Globus pallidus (tissue), 1 donor: ENCODE data around the gene MRPL34.
A peak's percentile ranks its signal among the peaks of the same experiment; 100 is the strongest.
"Not testable (repeated sequence)": the region's sequence is repeated elsewhere in the genome, so short reads cannot be mapped to it uniquely, and the experiment has no call there.

ENCODE experiments used
- DNase-seq: peaks from one replicate; pipeline ENCODE4 v3.0.0-alpha.2; 2015; ENCODE audit warnings: low spot score

MRPL34 gene

DNA sequence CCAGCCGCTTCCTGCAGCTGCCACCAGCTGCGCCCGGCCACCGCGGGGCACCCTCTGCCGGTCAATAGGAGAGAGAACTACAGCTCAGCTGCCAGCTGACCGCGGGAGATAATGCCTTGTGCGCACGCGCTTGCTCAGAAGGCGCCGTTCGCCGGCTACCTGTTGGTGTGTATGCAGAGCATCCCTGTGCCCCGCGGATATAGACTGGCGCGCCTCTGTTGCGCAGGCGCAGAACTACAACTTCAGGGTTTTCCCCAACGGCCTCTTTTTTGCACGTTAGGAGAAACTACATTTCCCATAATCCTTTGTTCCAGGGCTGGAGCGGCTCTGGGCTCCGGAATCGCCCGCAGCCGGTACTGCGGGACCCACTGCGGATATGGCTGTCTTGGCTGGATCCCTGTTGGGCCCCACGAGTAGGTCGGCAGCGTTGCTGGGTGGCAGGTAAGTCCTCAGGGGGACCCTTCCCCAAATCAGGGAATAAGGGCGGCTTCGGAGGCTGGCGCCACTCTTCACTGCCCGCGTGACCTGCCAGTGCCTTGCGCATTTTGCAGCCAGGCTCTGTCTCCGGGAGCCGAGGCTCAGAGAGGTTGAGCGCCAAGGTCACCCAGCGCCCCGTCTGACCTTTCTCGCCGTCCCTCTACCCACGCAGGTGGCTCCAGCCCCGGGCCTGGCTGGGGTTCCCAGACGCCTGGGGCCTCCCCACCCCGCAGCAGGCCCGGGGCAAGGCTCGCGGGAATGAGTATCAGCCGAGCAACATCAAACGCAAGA, at the start of gene MRPL34:
Gene MRPL34 (plus strand): TSS at position 356 of the 768 bp plus-strand sequence. CDS start 21 bp downstream, at position 377.
- DNase-seq: peak; percentile 98

DNA sequence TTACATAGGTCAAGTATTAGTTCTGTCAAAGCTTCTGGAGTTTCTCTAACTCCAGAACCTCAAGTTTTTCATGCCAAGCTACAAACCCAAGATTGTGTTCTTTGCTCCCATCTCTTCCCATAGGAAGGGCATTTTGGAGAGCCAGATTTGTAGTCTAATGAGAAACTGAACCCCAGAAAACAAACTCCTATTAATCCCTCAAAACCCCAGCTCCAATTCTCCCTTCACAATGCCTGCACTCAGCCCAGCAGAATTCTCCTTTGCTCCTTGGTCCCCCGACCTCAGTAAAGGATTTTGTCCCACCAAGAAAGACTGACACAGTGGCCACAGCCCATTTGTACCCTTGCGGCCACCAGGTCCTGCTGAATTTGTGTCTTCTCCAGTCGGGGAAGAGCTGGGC, 49.5 kb upstream of the MRPL34 start:
- no peak for DNase-seq

DNA sequence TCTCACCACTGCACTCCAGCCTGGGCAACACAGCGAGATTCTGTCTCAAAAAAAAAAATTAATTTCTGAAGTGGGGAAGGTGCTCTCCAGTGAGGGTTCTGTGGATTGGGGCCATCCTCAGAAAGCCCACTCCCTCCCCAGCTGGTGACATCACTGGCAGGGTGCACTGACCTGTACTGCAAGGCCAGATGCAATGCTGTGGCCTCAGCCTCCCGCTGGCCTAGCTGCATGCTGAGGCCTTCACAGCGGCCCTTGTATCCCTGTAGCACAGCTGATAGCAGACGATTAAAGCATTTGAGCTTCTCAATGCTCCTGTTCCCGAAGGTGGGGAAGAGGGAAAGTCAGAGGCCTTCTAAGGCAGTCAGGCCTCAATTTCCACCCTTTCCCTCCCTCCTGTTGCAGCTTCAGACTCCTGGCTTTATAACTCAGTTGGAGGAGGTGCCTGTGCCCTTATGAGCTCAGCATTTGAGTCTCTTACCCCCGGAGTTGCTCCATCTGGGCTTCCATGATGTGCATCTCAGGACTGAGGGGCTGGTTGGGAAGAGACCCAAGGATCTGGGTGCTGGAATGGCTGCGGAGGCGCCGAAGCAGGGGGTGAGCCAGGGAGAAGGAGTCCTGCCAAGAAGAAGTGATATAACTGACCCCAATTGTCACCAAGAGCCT, 46.4 kb upstream of the MRPL34 start:
- DNase-seq: no peak

DNA sequence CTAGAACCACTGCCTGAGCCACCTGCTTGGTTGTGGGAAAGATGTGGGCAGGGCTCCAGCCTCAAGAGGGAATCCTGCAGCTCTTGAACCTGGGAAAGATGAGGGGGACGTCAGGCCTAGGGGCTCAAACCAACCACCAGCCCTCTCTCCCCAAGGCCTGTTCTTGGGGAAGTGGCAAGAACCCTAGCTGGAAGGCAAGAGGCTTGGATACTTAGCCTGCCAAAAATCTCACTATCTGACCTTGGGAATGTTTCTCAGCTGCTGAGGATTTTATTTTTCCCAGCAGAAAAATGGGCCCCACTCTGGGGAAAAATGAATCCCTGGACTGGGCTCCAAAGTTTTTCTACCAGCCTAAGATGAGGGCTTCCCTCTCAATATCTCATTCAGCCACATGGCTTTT, 45.7 kb upstream of the MRPL34 start:
- DNase-seq: no peak

DNA sequence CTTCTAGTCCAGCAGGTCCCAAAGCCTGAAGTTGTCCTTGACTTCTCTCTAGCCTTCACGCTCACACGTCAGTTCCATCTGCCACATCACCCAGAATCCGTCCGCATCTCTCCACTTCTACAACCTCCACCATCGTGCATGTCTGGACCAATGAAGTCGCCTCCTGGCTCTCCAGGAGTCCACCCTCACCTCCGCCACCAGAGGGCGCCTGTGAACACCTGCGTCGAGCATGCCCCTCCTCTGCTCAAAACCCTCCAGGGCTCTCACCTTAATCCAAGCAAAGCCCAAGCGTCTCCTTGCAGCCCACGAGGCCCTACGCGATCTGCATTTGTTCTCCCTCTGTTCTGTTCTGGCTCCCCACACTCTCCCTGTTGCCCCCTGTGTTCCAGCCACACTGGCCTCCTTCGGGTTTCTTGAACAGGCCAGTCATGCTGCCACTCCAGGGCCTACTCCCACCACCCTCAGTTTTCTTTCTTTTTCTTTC, 44.8 kb upstream of the MRPL34 start:
- peak; percentile 54 for DNase-seq

DNA sequence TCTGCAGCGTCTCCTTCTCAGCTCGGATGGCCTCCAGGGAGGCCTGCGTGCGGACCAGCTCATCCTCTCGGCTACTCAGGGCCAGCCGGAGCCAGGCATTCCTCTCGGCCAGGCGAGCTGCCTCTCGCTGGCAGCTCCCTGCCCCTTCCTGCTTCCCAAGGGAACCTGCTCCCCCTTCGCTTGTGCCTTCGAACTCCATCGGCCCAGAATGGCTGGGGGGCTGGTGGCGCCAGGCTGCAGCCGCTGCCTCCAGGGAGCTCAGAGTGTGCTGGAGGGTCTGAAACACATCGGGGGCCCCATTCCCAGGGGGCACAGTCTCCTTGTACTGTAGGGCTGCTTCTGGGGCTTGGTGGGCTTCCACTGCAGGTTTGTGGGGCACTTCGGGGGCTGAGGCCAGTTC, 43.1 kb upstream of the MRPL34 start:
- DNase-seq: no peak

DNA sequence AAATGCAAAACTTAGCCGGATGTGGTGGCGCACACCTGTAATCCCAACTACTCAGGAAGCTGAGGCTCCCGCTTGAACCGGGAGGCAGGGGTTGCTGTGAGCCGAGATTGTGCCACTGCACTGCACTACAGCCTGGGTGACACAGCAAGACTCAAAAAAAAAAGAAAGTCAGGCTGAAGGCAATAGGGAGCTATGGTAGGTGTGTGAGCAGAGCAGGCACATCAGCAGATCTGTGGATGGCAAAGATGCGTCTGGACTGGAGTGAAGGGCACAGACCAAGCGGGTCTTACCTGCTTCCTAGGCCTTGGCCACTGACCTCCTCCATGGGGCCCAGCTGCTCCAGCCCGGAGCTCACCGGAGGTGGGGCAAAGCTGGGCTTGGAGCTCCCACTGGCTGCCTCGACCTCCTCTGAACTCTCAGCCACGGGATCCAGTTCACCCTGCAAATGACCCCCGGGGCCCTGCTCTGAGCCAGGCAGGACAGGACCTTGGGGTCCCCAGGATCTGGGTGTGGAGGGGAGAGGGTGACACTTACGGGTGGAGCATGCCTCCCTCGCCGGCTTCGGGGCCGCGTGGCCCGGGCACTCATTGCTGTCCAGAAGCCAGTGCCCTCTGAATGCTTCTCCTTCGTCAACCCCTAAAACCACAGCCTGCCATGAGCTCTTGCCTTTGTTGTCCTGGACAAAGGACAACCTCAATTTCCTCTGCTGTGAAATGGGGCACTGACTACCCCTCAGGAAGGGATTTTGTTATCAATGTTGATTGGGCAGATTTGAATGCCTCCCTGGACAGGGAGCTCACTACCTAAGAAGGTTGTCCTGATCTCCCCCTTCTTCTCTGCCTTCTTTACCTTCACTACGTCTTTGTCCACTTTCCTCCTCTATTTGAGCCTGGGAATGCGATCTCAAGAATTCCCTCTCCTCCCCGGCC, 41.7 kb upstream of the MRPL34 start:
- DNase-seq: no peak

DNA sequence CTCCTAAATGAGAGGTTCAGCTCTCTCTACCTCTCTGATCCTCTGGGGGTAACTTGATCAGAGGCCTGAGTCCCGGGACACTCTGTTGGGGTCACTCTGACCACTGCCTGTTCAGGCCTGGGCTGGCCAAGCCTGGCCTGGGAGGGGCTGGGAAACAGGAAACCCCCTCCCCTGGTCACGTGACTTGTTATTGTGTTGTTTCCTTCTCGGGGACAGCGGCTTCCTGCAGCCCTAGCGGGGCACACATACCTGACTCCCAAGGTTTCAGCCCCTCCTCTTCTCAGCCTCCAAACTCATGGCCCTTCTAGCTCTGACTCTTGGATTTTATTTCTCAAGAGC, 41.1 kb upstream of the MRPL34 start, which contains the start of gene USHBP1:
Gene USHBP1 (minus strand): TSS at position 105 of the 339 bp plus-strand sequence. CDS start 446 bp downstream, outside the sequence.
- DNase-seq: no peak

DNA sequence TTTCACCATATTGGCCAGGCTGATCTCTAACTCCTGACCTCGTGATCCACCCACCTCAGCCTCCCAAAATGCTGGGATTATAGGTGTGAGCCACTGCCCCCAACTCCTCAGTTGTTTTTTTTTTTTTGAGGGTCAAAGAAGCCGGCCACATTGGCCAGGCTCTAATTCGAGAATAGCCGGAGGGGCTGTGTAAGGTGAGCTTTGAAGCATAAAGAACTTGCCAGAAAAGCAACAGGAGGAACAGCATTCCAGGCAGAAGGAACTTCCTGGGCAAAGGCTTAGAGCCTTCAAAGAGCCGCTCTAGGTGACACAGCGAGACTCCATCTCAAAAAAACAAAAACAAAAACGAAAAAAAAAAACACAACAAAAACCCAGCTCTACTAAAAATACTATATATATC, 39.6 kb upstream of the MRPL34 start:
- DNase-seq: no peak

DNA sequence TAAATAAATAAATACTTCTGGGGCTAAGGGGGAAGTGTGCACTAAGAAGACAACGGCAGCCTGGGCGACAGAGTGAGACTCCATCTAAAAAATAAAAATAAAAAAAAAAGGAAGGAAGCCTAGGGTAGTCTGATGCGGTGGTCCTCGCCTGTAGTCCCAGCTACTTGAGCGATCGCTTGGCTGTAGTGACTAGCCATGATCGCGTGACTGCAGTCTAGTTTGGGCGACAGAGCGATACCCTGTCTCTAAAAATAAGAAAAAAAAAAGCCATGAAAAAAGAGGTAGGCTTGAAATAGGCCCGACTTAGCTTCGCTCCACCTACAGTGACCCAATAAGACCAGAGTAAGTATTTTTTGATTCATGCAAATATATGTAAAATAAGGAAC, 39.1 kb upstream of the MRPL34 start:
- DNase-seq: no peak

DNA sequence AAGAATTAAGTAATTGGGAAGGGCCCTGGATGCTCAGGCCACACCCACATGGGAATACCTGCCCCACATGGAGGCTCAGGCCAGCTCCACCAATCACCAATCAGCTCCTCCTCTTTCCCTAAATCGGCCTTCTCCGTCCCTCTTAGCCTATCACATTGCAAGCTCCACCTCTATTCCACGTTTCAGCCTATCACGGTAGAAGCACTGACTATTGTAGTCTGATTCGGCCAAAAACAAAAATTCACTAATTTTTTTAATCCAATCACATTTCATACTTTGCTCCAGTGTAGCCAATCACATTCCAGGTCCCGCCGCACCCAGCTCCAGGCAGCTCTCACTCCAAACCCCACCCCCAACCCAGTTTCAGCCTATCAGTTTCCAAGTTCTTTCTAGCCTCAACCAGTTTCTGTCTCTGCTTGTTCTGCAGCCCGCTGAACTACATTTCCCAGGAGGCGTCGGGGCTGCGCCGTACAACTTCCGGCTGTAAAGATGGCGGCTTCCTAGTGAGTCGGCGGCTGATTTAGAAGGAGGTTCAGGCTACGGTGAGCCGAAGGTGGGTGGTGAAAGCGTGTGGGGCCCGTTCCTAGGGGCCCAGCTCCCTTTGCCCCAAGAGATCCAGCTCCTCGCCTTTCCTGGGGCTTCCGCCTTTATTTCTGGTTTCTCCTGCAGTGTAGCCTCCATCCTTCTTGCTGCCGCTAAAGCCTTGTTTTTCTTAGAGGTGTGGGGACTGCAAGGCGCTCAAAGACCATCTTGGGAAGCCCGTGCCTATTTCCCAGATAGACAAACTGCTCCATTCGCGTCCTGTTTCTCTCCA, 38.5 kb upstream of the MRPL34 start, which contains the start of gene BABAM1:
Gene BABAM1 (plus strand): TSS at position 469 of the 814 bp plus-strand sequence. CDS start 1,364 bp downstream, outside the sequence.
- DNase-seq: peak; percentile 99

DNA sequence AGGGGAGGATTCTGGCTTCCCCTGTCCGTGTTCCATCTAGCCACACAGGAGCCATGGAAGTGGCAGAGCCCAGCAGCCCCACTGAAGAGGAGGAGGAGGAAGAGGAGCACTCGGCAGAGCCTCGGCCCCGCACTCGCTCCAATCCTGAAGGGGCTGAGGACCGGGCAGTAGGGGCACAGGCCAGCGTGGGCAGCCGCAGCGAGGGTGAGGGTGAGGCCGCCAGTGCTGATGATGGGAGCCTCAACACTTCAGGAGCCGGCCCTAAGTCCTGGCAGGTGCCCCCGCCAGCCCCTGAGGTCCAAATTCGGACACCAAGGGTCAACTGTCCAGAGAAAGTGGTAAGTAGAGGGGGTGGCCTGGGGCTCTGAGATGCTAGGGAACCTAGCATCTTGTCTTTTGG, 36.9 kb upstream of the MRPL34 start:
- no peak for DNase-seq

DNA sequence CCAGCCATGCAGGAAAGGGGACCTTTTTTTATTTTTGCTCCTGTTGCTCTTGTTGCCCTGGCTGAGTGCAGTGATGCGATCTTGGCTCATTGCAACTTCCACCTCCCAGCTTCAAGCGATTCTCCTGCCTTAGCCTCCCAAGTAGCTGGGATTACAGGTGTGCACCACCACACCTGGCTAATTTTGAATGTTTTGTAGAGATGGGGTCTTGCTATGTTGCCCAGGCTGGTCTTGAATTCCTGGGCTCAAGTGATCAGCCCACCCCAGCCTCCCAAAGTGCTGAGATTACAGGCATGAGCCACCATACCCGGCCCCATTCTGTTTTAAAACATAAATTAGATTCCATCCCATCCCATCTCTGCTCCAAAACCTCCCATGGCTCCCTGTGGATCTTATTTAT, 30.8 kb upstream of the MRPL34 start:
- DNase-seq: not testable (repeated sequence)

DNA sequence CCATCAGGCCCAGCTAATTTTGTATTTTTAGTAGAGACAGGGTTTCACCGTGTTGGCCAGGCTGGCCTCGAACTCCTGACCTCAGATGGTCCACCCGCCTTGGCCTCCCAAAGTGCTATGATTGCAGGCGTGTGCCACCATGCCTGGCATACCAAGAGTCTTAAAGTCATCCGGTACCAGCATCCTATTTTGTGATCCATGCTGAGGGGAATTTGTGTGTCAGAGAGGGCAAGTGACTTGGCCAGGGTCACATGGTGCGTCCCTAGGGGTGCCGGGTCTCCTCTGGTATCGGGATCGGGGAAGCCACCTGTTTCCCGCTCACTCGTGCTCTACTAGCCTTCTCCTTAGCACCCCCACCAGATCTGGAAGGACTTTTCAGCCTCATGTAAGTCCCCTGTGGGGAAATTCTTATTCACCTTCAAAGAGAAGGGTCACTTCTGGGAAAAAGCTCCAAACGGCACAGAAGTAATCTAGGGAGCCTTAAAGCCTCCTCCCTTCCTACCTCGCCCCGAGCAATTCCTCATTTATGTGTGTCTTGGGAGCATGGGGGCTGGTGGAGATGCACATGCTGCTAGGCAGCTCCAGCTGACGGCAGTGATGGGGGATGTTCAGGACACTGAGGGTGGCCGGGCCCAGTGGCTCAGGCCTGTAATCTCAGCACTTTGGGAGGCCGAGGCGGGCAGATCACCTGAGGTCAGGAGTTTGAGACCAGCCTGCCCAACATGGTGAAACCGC, 30.1 kb upstream of the MRPL34 start:
- no peak for DNase-seq

DNA sequence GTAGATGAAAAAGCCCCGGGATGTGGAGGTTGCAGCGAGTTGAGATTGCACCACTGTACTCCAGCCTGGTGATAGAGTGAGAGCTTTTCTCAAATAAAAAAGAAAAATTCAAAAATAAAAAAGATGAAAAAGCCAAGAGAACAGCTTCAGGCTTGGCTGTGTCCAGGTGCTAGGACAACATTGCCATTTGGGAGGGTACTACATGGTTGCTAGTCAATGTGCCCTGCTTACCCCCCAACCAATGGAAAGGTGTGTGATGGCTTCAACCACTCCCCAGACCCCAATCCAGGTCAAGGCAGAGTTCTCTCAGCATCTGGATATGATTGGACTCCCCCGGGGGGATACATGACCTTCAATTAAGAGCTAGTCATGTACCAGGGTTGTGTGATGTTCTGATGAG, 26.2 kb upstream of the MRPL34 start:
- no peak for DNase-seq

DNA sequence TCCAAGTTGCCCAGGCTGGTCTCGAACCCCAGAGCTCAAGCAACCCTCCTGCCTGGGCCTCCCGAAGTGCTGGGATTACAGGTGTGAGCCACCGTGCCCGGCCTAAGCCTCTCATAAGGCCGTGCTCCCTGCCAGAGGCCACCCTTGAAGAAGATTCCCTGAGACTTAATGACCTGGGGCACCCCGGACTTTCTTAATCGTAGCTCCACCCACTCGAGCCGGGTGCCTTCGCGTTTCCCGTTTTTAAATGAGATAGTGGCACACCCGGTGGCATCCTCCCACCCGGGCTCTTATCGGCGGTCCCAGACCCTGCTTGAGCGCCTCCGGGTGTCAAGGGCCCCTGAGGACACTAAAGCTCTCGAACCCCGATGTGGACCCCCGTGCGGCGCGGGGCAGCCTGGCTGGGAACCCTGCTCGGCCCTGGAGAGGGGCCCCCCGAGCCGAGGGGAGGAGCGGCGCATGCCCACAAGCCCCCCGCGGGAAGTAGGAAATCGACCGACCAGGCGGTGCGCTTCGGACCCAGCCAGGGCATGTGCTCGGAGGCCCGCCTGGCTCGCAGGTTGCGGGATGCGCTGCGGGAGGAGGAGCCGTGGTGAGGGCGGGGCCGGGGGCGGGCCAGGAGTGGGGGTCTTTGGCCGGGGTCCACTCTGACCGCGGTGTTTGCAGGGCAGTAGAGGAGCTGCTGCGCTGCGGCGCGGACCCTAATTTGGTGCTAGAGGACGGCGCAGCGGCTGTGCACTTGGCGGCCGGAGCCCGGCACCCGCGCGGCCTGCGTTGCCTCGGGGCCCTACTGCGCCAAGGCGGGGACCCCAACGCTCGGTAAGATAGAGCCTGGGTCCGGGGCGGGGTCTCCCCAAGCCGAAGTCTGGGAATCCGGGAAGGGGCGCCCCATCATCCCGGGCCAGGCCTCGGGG, 24.0 kb upstream of the MRPL34 start, which contains the start of gene ANKLE1:
Gene ANKLE1 (plus strand): TSS at position 511 of the 914 bp plus-strand sequence. CDS start 20 bp downstream, at position 531.
- no peak for DNase-seq

DNA sequence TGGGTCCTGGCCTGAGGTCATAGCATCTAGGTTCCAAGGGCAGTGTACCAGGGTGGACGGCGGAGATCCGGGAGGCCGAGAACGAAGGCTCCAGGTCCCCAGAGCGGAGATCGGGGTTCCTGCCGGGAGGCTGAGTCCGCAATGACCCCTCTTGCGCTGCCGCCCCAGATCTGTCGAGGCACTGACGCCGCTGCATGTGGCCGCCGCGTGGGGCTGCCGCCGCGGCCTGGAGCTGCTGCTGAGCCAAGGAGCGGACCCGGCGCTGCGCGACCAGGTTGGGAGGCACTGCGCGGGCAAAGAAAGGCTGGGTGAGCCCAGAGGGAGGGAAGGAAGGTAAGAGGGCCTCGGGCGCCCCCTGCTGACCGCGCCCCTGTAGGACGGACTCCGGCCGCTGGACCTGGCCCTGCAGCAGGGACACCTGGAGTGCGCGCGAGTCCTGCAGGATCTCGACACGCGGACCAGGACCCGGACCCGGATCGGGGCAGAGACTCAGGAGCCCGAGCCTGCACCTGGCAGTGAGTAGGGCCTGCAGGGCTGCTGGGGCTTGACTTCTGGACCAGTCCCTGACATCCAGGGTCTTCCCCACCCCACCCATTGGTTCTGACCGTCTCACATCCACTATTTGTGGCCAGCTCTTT, 23.1 kb upstream of the MRPL34 start:
- DNase-seq: peak; percentile 50

DNA sequence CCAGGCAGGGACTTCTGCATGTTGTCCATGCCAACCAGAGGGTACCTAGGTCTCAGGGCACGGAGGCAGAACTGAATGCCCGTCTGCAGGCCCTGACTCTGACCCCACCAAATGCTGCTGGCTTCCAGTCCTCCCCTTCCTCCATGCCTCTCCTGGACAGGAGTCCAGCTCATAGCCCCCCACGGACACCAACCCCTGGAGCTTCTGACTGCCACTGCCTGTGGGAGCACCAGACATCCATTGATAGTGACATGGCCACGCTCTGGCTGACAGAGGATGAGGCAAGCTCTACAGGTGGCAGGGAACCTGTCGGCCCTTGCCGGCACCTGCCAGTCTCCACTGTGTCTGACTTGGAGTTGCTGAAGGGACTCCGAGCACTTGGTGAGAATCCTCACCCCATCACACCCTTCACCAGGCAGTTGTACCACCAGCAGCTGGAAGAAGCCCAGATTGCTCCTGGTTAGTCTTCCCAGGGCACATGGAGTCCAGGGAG, 22.1 kb upstream of the MRPL34 start:
- DNase-seq: no peak
